GM21825 (cell line): ENCODE results near the gene TXNL4B.

ENCODE experiments used
- ATAC-seq: cut with Tn5 transposase; IDR thresholded peaks from one replicate; pipeline ENCODE4 v1.9.1; 2021; ENCODE audit warnings: mild to moderate bottlenecking, moderate library complexity; ENCODE audit not compliant: unreplicated experiment

The TXNL4B gene

DNA sequence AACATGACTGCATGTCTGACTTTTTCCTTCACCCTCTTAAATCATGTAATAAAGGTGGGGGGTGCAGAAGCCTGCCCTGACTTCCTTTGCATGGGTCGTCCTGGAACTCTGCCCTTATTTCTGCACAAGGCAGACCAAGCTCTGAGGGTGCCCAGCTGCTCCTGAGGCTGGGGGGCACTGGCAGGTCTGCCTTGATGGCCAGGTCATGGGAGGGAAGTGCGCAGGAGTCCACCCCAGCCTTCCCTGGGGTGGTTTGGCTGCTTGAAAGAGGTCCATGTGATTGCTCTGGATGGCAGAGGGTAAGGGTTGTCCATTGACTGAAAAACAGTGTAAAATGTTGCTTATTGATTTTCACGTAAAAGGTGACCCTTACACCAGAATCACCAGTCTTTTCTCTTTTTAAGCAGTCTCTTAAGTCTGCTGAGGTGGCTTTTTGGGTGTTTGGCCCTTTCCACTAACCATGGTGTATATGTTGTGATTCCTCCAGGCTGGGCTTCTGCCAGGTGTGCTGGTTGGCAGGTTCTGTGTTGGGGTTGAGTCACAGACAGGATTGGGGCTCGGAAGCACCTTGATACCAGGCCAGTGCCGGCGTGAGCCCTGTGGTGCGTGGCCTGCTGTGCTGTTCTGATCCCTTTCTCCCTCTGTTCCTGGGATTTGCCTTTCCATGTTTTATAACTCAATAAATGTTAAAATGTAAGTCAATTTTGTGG is 19.6 kb upstream of the TXNL4B start:
- no peak for ATAC-seq

DNA sequence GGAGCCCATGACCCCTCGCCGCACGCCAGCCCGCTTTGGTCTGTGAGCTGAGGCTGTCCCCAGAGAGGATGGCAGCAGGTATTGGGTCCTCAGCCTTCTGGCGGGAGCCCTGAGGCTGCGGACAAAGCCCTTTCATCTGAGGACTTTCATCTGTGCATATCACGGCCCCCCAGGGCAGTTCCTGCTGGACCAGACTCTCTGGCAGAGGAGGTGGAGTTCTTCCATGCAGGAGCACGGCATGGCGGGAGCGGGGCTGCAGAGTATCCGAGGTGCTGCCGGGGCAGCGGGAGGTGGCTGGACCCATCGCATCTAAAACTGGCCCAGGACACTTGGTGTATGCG is 19.0 kb upstream of the TXNL4B start:
- no peak for ATAC-seq

DNA sequence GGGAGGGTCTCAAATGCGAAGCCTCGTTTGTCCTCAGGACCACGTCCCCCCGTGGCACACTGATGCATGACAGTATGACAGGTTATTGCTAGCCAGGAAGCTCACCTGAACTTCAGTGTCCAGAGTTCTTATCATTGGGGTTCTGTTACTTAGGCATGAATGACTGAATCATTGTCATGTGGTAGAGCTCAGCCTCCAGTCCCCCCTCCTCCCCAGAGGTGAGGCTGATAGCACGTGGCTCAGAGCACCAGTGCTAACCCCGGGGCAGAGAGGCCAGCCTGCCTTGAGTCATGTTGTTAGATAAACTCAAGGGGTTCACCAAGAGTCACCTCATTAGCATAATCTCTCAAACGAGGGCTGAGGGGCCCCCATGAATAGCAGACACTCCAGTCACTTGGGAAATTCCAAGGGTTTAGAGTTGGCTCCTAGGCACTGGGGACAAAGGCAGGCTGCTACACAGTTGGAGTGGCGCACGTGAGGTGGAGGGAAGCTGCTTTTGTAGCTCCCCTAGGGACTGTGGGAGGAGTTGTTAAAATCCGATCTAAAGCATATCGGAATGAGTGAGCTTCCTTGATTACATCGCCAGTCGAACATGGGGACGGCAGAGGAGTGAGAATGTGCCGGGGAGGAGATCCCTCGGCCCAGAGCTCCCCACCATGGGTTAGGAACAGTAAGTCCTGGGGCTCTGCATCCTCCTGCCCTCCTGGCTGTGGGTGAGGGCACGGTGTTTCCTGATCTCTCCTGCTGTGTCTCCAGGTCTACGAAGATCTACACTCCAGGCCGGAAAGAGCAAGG is 18.4 kb upstream of the TXNL4B start:
- ATAC-seq, result no peak

DNA sequence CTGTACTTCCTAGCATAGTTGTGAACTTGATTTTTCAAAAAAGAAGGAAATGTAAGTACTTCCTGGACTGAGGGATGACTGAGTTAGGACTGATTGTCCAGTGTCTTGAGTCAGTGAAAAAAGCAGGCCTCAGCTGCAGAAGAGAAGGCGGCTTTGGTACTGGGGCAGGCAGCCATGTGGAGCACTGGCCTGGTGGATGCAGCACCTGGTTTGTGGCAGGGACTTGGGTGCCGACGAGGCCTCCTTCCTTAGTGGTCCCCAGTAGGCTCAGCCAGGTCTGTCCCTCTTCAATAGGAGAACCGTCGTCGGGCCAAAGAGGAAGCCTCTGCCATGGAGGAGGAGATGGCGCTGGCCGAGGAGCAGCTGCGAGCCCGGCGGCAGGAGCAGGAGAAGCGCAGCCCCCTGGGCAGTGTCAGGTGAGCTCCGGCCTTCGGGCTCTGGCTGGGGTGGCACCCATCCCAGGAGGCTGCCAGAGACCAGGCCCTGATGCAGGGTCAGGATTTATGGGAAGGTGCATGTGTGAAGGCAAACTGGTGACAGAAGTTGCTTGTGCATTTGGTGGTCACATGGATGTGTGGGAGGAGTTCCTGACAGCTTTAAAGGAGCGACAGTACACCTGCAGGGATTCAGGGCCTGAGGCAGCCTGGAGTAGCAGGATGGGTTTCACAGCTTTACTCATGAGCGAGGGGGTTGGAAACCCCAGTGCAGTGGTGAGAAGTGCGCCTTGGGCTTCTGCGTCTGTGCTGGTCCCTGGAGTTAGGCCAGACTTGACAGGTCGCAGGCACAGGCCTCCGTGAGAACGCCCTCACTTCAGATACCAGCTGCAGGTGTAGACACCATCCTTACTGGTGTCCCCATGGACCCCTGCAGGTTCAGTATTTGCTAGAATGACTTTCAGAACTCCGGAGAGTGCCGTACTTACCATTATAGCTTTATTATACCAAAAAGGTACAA is 17.5 kb upstream of the TXNL4B start:
- no peak for ATAC-seq

DNA sequence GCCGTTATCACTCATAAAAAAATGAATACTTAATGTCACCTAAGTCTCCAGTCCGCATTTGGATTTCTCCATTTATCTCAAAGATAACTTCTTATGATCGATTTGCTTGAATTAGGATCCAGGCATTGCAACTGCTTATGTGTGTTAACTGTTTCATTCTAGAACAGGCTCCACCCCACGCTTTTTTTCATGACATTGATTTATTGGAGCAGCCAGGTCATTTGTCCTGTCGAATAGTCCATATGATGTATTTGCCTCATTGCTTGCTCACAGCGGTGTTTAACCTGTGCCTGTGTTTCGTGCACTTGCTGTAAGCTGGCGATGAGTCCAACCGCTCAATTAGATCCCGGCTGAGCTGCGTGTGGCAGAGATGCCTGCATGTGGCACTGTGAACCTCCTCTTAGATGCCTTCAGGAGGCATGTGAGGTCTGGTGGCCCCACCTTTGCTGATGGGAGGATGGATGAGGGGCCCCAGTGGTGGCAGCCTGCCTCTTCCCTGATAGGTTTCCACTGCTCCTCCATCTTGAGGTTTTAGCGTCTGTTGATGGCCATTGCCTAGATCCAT is 16.6 kb upstream of the TXNL4B start:
- ATAC-seq, result no peak

GRCh38 chr16:72109300-72109699 is 15.9 kb upstream of the TXNL4B start:
- ATAC-seq, result no peak

GRCh38 chr16:72108353-72109102 is 15.1 kb upstream of the TXNL4B start:
- ATAC-seq, result no peak

- ATAC-seq, result no peak
These were observed 14.0 kb upstream of the TXNL4B start for GRCh38 chr16:72107371-72107770.

GRCh38 chr16:72105978-72106377 is 12.6 kb upstream of the TXNL4B start:
- ATAC-seq, result no peak

DNA sequence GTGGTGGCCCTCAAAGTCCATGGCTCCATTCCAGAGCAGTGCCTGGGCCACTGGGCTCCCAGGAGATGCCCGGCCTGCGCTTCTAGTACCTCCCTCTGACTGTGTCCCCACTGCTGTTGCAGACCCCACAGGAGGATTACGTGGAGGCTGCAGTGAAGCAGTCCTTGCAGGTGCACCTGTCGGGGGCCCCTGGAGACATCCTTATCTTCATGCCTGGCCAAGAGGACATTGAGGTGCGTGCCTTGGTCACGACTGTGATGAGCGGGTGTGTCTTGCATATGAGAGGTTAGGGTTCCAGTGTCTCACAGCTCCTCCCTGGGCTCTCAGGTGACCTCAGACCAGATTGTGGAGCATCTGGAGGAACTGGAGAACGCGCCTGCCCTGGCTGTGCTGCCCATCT is 11.5 kb upstream of the TXNL4B start:
- ATAC-seq, result no peak

- no peak for ATAC-seq
These were observed 7.8 kb upstream of the TXNL4B start for GRCh38 chr16:72101195-72101594.

DNA sequence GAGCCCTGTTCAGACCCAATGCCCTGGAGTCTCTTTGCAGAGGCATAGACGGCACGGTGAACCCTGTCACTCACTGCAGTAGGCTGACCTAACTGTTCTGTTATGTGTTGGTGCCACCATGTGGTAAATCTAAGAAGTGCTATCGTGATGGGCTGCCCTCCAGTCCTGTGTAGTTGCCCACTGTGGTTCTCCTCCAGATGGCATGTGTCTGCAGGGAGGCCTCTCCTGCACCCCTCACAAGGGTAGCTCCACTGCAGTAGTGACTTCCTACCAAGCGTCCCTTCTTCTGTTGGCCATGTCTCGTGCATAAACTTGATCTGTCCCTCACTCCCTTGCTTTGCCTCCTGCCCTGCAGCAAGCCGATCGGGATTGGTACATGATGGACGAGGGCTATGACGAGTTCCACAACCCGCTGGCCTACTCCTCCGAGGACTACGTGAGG is 6.0 kb upstream of the TXNL4B start:
- ATAC-seq, result peak; percentile 45

DNA sequence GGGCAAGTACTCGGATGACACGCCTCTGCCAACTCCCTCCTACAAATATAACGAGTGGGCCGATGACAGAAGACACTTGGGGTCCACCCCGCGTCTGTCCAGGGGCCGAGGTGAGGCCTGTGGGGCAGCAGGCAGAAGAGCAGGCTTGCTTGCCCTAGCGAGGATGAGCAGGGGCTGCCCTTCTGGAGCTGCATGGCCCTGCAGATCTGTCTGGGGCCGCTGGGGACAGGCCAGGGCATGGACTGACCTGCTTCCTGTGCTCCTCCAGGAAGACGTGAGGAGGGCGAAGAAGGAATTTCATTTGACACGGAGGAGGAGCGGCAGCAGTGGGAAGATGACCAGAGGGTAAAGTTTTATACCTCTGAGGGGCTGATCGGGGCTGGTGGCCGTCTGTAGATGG is 5.5 kb upstream of the TXNL4B start:
- ATAC-seq, result no peak

GRCh38 chr16:72094266-72094610 is 818 bp upstream of the TXNL4B start:
- no peak for ATAC-seq

GRCh38 chr16:72092832-72093447 is 480 bp downstream of the TXNL4B start:
- ATAC-seq, result no peak

DNA sequence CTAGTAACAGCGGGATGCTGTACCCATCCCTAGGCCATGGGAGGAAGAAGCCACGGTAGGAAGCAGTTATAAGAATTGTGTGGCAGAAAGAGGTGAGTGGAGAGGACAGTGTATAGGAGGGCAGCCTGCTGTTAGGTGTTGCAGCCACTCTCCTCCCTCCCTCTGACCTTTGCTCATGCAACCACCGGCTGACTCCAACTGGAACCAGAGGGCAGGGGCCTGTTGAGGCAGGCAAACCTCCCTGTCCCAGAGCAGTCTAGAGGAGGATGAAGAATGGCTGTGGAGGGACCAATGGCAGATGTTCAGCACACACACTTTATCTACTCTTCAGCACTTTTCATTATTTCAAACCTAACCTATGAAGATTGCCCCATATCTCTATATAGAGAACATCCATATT is 2.2 kb downstream of the TXNL4B start:
- ATAC-seq, result no peak

DNA sequence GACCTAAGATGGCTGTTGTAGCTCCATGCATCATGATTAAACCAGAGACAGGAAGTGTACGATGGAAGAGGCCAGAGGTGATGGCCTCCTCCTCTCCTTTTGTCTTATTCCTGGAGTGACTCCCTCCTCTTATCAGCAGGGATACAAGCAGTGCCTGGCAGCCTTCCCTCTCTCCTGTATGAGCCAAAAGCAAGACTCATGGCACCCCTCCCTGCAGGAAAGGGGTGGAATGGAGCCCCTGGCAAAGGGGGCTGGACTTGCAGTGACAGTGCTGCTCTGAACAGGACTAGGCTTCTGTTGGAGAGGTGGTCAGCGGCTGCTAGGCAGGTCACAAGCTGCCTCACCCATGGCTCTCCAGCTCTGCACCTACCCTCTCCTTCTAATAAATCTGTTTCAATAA is 8.4 kb downstream of the TXNL4B start:
- ATAC-seq, result no peak

- no peak for ATAC-seq
These were observed 9.0 kb downstream of the TXNL4B start for GRCh38 chr16:72084445-72084844.

DNA sequence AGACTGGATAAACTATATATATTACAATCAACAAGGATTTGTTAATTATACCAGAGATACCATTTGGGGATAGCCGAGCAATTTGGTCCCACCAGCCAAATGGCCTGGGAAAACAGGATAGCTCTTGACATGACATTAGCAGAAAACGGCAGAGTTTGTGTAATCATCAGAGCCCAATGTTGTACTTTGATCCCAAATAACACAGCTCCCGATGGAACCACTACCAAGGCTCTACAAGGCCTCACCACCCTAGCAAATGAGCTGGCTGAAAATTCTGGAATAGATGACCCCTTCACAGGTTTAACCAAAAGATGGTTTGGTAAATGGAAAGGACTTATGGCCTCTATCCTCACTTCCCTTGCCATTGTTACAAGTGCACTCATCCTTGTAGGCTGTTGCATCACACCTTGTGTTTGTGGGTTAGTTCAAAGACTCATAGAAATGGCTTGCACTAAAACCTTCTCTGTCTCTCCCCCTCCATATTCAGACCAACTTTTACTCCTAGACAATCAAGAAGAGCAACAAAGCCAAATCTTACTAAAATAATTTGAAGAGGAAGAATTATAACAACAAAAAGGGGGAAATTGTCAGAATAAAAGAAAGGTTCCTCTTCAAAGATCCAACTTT is 9.5 kb downstream of the TXNL4B start:
- ATAC-seq, result no peak
